Measurements from ENCODE around the gene NGFR. TPM values are rescaled to one million over a fixed set of nuclear protein-coding genes. Genes with fewer than 3 reads are reported as not detected.

The NGFR gene
- polyA plus RNA-seq, 1 of the 3 experiments (the other 2 are of a cell fraction): 0.76 TPM

DNA sequence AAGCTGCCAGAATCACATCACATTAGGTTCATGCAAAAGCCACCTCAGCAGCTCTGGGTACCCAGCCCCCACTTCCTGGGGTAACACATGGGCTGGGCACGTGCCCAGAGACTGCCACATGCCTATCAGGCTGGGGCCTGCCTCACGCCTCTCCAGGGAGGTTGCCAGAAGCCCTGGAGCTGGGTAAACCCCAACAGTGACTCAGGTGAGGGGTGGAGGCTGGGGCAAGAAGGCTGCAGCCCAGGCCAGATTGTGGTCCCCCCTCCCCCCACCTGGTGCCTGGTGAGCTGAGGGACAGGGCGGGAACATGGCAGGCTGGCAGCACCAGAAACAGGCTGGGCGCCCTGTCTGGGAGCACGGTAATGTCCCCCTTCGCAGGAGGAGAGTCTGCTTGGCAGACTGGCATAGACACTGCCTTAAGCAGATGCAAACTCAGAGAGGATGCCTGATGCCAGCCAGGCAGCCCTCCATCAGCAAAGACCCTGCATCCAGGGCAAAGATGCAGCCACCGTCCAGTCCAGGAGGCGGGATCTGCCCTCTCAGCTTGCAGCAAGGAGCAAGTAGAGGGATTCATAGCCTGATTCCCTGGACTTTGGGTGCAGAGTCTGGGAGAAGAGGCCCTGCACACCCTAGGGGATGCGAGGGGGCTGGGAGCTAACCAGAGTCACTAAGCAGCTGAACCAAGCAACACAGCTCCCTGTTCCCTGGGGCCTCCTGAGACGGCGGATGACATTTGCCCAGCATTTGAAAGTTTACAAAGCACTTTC lies 28.8 kb downstream of the NGFR start:
- no peaks in the 10 kb centered on the region for H4K20me1 ChIP-seq (ENCODE audit: insufficient read depth)
- WGBS (ENCODE audit: low lambda C conversion rate): 80% methylated on average over 9 of the region's 11 CpGs
- H3K9me2 ChIP-seq: no peaks in the 10 kb centered on the region
- no peaks in the 10 kb centered on the region for H3K79me2 ChIP-seq (ENCODE audit: insufficient read depth)
- ChIA-PET POLR2A (interaction anchor here (1.2 kb wide), 1 partner anchor 9 kb away, joined by 9 read pairs; no protein-coding TSS in a partner anchor), CTCF (interaction anchor here (0.6 to 11.7 kb wide), 11 partner anchors 9 to 116 kb away, joined by 3 to 144 read pairs (median 4); partner anchors contain the start of gene NGFR)
- peaks cover 8% of the 10 kb centered on the region; the same call in 1 of the 2 replicates for H3K27me3 ChIP-seq (ENCODE audit: insufficient read depth)
- H3K4me2 ChIP-seq: no peak overlapping the region
- peak overlapping the region in 1 of 2 experiments; percentile 66; a peak in 1 of 4 replicates for H3K27ac ChIP-seq (ENCODE audit: low read depth in 2 of 2, low read length in 1 of 2)
- TF ChIP-seq, protein P1, sequence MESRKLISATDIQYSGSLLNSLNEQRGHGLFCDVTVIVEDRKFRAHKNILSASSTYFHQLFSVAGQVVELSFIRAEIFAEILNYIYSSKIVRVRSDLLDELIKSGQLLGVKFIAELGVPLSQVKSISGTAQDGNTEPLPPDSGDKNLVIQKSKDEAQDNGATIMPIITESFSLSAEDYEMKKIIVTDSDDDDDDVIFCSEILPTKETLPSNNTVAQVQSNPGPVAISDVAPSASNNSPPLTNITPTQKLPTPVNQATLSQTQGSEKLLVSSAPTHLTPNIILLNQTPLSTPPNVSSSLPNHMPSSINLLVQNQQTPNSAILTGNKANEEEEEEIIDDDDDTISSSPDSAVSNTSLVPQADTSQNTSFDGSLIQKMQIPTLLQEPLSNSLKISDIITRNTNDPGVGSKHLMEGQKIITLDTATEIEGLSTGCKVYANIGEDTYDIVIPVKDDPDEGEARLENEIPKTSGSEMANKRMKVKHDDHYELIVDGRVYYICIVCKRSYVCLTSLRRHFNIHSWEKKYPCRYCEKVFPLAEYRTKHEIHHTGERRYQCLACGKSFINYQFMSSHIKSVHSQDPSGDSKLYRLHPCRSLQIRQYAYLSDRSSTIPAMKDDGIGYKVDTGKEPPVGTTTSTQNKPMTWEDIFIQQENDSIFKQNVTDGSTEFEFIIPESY (IDR thresholded peaks at IDR 0.05; ENCODE audit: borderline replicate concordance, low read depth): no peak
- no peak for TF ChIP-seq FOSL2 (IDR thresholded peaks at IDR 0.05; ENCODE audit: borderline replicate concordance, low read depth)
- TF ChIP-seq, protein P2, sequence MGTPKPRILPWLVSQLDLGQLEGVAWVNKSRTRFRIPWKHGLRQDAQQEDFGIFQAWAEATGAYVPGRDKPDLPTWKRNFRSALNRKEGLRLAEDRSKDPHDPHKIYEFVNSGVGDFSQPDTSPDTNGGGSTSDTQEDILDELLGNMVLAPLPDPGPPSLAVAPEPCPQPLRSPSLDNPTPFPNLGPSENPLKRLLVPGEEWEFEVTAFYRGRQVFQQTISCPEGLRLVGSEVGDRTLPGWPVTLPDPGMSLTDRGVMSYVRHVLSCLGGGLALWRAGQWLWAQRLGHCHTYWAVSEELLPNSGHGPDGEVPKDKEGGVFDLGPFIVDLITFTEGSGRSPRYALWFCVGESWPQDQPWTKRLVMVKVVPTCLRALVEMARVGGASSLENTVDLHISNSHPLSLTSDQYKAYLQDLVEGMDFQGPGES (IDR thresholded peaks at IDR 0.05; ENCODE audit: low read depth, low read length): no peak
- peak; percentile 41; the same call in 1 of the 2 replicates for TF ChIP-seq FOXJ3 (CRISPR knock-in tag; IDR thresholded peaks at IDR 0.05)
- TF ChIP-seq CHD2 (IDR thresholded peaks at IDR 0.05; ENCODE audit: low read length, partially characterized antibody): peak; percentile 79
- TF ChIP-seq TEAD4 (IDR thresholded peaks at IDR 0.05; ENCODE audit: borderline replicate concordance, insufficient read depth): no peak
- no peak for TF ChIP-seq RAD21 (IDR thresholded peaks at IDR 0.05; ENCODE audit: low read length)
- TF ChIP-seq, protein P3, sequence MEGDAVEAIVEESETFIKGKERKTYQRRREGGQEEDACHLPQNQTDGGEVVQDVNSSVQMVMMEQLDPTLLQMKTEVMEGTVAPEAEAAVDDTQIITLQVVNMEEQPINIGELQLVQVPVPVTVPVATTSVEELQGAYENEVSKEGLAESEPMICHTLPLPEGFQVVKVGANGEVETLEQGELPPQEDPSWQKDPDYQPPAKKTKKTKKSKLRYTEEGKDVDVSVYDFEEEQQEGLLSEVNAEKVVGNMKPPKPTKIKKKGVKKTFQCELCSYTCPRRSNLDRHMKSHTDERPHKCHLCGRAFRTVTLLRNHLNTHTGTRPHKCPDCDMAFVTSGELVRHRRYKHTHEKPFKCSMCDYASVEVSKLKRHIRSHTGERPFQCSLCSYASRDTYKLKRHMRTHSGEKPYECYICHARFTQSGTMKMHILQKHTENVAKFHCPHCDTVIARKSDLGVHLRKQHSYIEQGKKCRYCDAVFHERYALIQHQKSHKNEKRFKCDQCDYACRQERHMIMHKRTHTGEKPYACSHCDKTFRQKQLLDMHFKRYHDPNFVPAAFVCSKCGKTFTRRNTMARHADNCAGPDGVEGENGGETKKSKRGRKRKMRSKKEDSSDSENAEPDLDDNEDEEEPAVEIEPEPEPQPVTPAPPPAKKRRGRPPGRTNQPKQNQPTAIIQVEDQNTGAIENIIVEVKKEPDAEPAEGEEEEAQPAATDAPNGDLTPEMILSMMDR (IDR thresholded peaks at IDR 0.05): no peak
- peak; percentile 56 for DNase-seq
- H3K4me3 ChIP-seq (ENCODE audit: low read depth in 2 of 2, low read length in 1 of 2): no peak overlapping the region
- H3K36me3 ChIP-seq (replicated peaks in 1 of 2; ENCODE audit: control insufficient read depth in 1 of 2, insufficient read depth in 2 of 2, low read length in 1 of 2): no peaks in the 10 kb centered on the region
- H2AFZ ChIP-seq (ENCODE audit: low read depth): no peak overlapping the region
- H3K9ac ChIP-seq: no peak overlapping the region
- no peaks in the 10 kb centered on the region for H3F3A ChIP-seq (replicated peaks; ENCODE audit: insufficient read depth)
- H3K4me1 ChIP-seq (ENCODE audit: control insufficient read depth in 1 of 2, insufficient read depth in 2 of 2, low read depth in 1 of 2, low read length in 1 of 2): peaks cover 0 to 63% of the 10 kb centered on the region in 2 experiments; a peak in 1 of 4 replicates
- H3K9me3 ChIP-seq: no peaks in the 10 kb centered on the region
